A549 treated with CORT108297 at 1 μM for 4 hours (cell line): Measurements from ENCODE around the gene ETNK2. TPM values are rescaled to one million over a fixed set of nuclear protein-coding genes. Genes with fewer than 3 reads are reported as not detected.

ENCODE experiments used
- total RNA-seq: library from RNA; stranded (reverse); fragments of 200-300 nt; extraction: Qiagen RNA extraction; gene quantifications from 5 replicates; pipeline ENCODE4 v1.2.3, GENCODE V29; 2022

ETNK2 gene
- 3.7 to 4.5 TPM (median 4.2 TPM) in 5 replicates for total RNA-seq

GRCh38 chr1:204151552-204152309, at the start of gene ETNK2:
TSS of gene ETNK2 (minus strand) at chr1:204152044. CDS start at chr1:204151852, 192 bp downstream.

GRCh38 chr1:204196068-204196795, 44.4 kb upstream of the ETNK2 start, which contains the start of gene KISS1:
TSS of gene KISS1 (minus strand) at chr1:204196491. CDS start at chr1:204192876, 3,615 bp downstream.

GRCh38 chr1:204166219-204166618, 14.4 kb upstream of the ETNK2 start, which contains the start of gene REN:
TSS of gene REN (minus strand) at chr1:204166337. CDS start at chr1:204166293, 44 bp downstream.

Other genes starting within 250 kb of the ETNK2 start
- gene SOX13, start 78.9 kb downstream of the ETNK2 start, total RNA-seq, result 13.5 to 20.6 TPM (median 19.5 TPM) in 5 replicates
- not detected in 5 replicates for gene REN, start 14.3 kb upstream of the ETNK2 start, total RNA-seq
- gene KISS1, start 44.4 kb upstream of the ETNK2 start, total RNA-seq, result 0.27 to 1.2 TPM (median 0.73 TPM) in 4 of 5 replicates, not detected in the other
- 3.8 to 6.9 TPM (median 4.5 TPM) in 5 replicates for gene GOLT1A, start 61.9 kb upstream of the ETNK2 start, total RNA-seq
- 20.6 to 31.2 TPM (median 27.2 TPM) in 5 replicates for gene PLEKHA6, start 207.9 kb upstream of the ETNK2 start, total RNA-seq